Measurements from ENCODE around the gene JAML. TPM values are rescaled to one million over a fixed set of nuclear protein-coding genes. Genes with fewer than 3 reads are reported as not detected.
"Not testable (repeated sequence)": the region's sequence is repeated elsewhere in the genome, so short reads cannot be mapped to it uniquely, and the experiment has no call there.

Gene JAML
- total RNA-seq, 3 donors from 2014 or later: 7.5 to 15.0 (median 7.7) TPM

DNA sequence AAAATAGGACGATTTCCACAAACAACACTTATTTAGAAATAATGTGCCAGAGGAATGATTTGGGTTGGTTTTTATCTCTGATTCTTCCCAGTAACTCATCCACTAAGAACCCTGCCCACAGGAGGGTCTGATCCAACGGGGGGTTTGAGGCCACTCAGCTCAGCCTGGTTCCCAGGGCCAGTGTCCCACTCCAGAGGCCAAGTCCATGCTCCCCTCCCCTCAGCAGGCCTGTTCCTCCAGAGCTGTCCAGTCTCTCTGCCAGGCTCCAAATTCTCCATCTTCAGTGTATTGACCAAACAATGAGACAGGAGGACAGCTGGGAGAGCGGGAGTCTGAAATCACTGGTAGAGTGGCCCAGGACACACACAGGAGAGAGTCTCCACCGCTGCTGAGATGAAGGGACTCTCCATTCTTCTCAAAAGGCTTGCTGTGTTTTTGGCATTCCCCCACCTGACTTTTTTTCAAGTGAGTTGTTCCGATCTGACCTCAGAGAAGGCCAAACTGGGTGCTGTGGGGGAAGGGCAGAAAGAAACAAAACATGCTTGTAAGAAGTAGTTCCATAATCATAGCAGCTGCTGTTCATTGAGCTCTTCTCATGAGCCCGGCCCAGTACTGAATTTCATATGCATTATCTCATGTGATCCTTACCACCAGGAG is 30.8 kb downstream of the JAML start:
- intact Hi-C loops (cut with DNase I, micrococcal nuclease): loop anchor here in 1 of 2 donors (10.0 kb wide), 1 partner anchor 161 kb away; the partner anchor contains the start of gene UBE4A
- Histone ChIP-seq H3K4me3 (no peak overlapping the region), H3K36me3 (ENCODE audit: low read depth) (no peaks in the 10 kb centered on the region), H3K4me1 (ENCODE audit: low read depth) (peaks cover 15% of the 10 kb centered on the region), H3K9me3 (no peaks in the 10 kb centered on the region)
- ATAC-seq (no peak), DNase-seq (no peak)
- TF ChIP-seq, protein P1, sequence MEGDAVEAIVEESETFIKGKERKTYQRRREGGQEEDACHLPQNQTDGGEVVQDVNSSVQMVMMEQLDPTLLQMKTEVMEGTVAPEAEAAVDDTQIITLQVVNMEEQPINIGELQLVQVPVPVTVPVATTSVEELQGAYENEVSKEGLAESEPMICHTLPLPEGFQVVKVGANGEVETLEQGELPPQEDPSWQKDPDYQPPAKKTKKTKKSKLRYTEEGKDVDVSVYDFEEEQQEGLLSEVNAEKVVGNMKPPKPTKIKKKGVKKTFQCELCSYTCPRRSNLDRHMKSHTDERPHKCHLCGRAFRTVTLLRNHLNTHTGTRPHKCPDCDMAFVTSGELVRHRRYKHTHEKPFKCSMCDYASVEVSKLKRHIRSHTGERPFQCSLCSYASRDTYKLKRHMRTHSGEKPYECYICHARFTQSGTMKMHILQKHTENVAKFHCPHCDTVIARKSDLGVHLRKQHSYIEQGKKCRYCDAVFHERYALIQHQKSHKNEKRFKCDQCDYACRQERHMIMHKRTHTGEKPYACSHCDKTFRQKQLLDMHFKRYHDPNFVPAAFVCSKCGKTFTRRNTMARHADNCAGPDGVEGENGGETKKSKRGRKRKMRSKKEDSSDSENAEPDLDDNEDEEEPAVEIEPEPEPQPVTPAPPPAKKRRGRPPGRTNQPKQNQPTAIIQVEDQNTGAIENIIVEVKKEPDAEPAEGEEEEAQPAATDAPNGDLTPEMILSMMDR (IDR thresholded peaks at IDR 0.05): no peak

GRCh38 chr11:118192817-118193216 is 32.0 kb downstream of the JAML start:
- intact Hi-C loops (cut with DNase I, micrococcal nuclease): loop anchor here in 1 of 2 donors (10.0 kb wide), 1 partner anchor 162 kb away; the partner anchor contains the start of gene UBE4A
- ATAC-seq, DNase-seq: not testable (repeated sequence)

DNA sequence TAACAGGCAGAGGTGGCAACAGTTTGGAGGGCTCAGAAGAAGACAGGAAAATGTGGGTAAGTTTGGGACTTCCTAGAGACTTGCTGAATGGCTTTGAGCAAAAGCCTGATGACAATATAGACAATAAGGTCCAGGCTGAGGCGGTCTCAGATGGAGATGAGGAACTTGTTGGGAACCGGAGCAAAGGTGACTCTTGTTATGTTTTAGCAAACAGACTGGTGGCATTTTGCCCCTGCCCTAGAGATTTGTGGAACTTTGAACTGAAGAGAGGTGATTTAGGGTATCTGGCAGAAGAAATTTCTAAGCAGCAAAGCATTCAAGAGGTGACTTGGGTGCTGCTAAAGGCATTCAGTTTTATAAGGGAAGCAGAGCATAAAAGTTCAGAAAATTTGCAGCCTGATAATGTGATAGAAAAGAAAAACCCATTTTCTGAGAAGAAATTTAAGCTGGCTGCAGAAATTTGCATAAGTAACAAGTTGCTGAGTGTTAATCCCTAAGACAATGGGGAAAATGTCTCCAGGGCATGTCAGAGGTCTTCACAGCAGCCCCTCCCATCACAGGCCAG is 33.8 kb downstream of the JAML start:
- H3K4me1 ChIP-seq (ENCODE audit: low read depth); H3K36me3 ChIP-seq (ENCODE audit: low read depth); DNase-seq; H3K9me3 ChIP-seq; H3K4me3 ChIP-seq; ATAC-seq: not testable (repeated sequence)
- intact Hi-C loops (cut with DNase I, micrococcal nuclease): loop anchor here in 1 of 2 donors (10.0 kb wide), 1 partner anchor 164 kb away; the partner anchor contains the start of gene UBE4A

More at GRCh38 chr11:118192817-118193216, 32.0 kb downstream of the JAML start:
- H3K4me1 ChIP-seq (ENCODE audit: low read depth); H3K4me3 ChIP-seq; H3K9me3 ChIP-seq; H3K36me3 ChIP-seq (ENCODE audit: low read depth): not testable (repeated sequence)

- intact Hi-C loops (cut with DNase I, micrococcal nuclease): no loop called here
- no peaks in the 10 kb centered on the region for H3K4me1 ChIP-seq (ENCODE audit: low read depth)
- no peaks in the 10 kb centered on the region for H3K9me3 ChIP-seq
- TF ChIP-seq, protein P1 (IDR thresholded peaks at IDR 0.05): no peak
- H3K36me3 ChIP-seq (ENCODE audit: low read depth): no peaks in the 10 kb centered on the region
- no peak overlapping the region for H3K4me3 ChIP-seq
- ATAC-seq: peak; percentile 23
- no peak for DNase-seq
These were observed 38.3 kb downstream of the JAML start for GRCh38 chr11:118186346-118187107.

GRCh38 chr11:118184784-118185579 is 39.8 kb downstream of the JAML start:
- Histone ChIP-seq H3K36me3 (ENCODE audit: low read depth) (no peaks in the 10 kb centered on the region), H3K9me3 (no peaks in the 10 kb centered on the region), H3K4me3 (no peak overlapping the region), H3K4me1 (ENCODE audit: low read depth) (no peaks in the 10 kb centered on the region)
- no peak for DNase-seq
- TF ChIP-seq, protein P1 (IDR thresholded peaks at IDR 0.05): no peak
- intact Hi-C loops (cut with DNase I, micrococcal nuclease): no loop called here
- ATAC-seq: peak; percentile 17

DNA sequence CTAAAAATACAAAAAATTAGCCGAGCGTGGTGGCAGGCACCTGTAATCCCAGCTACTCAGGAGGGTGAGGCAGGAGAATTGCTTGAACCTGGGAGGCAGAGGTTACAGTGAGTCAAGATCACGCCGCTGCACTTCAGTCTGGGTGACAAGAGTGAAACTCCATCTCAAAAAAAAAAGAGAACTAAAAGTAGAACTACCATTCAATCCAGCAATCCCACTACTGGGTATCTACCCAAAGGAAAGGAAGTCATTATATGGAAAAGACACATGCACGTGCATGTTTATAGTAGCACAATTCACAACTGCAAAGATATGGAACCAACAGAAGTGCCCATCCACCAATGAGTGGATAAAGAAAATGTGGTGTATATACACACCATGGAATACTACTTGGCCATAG is 41.1 kb downstream of the JAML start:
- H3K4me1 ChIP-seq (ENCODE audit: low read depth); DNase-seq; intact Hi-C loops (cut with DNase I, micrococcal nuclease); H3K9me3 ChIP-seq; H3K4me3 ChIP-seq; H3K36me3 ChIP-seq (ENCODE audit: low read depth); ATAC-seq: not testable (repeated sequence)
